HepG2 (cell line): ENCODE results near the gene TGIF1. TPM values are rescaled to one million over a fixed set of nuclear protein-coding genes. Genes with fewer than 3 reads are reported as not detected.

Source experiments
- ARID5B ChIP-seq: IDR thresholded peaks from 2 replicates; pipeline ENCODE4 v1.4.0; 2020; ENCODE audit warnings: mild to moderate bottlenecking, missing genetic modification reagents
- CENPT ChIP-seq: sonication (generic); formaldehyde crosslinking; IDR thresholded peaks from 2 replicates; pipeline ENCODE4 v1.8.0; 2022; ENCODE audit warnings: low read depth, mild to moderate bottlenecking, moderate library complexity, missing genetic modification reagents
- FOXM1 ChIP-seq: sonication (generic); formaldehyde crosslinking; IDR thresholded peaks from 2 replicates; pipeline ENCODE4 v1.5.0; 2020; ENCODE audit warnings: missing genetic modification reagents
- HNF4A ChIP-seq: sonication (generic); formaldehyde crosslinking; IDR thresholded peaks from 2 replicates; pipeline ENCODE4 v1.4.0; 2020; ENCODE audit warnings: missing genetic modification reagents
- HNRNPL ChIP-seq: fragments of 200-400 bp; formaldehyde crosslinking; IDR thresholded peaks from 2 replicates; pipeline ENCODE4 v1.6.1; 2017; ENCODE audit warnings: mild to moderate bottlenecking, low read depth, low read length
- NFKB2 ChIP-seq: sonication (generic); formaldehyde crosslinking; IDR thresholded peaks from 2 replicates; pipeline ENCODE4 v1.4.0; 2020; ENCODE audit warnings: missing genetic modification reagents, borderline replicate concordance
- NRL ChIP-seq: sonication (generic); formaldehyde crosslinking; IDR thresholded peaks from 2 replicates; pipeline ENCODE4 v1.5.0; 2020; ENCODE audit warnings: missing genetic modification reagents, mild to moderate bottlenecking, moderate library complexity, borderline replicate concordance
- PREB ChIP-seq: sonication (generic); formaldehyde crosslinking; IDR thresholded peaks from 2 replicates; pipeline ENCODE4 v1.4.0; 2020; ENCODE audit warnings: missing genetic modification reagents
- RELA ChIP-seq: sonication (generic); formaldehyde crosslinking; IDR thresholded peaks from 2 replicates; pipeline ENCODE4 v1.4.0; 2020; ENCODE audit warnings: missing genetic modification reagents
- TRAFD1 ChIP-seq: sonication (generic); formaldehyde crosslinking; IDR thresholded peaks from 2 replicates; pipeline ENCODE4 v1.5.1; 2020; ENCODE audit warnings: missing genetic modification reagents, mild to moderate bottlenecking, borderline replicate concordance
- ZBTB37 ChIP-seq: sonication (generic); formaldehyde crosslinking; IDR thresholded peaks from 2 replicates; pipeline ENCODE4 v1.4.0; 2020; ENCODE audit warnings: mild to moderate bottlenecking, missing genetic modification reagents
- ZBTB42 ChIP-seq: sonication (generic); formaldehyde crosslinking; IDR thresholded peaks from 2 replicates; pipeline ENCODE4 v1.5.0; 2020; ENCODE audit warnings: mild to moderate bottlenecking, missing genetic modification reagents
- ZIK1 ChIP-seq: sonication (generic); formaldehyde crosslinking; IDR thresholded peaks from 2 replicates; pipeline ENCODE4 v1.5.0; 2020; ENCODE audit warnings: mild to moderate bottlenecking, low read depth, missing genetic modification reagents, borderline replicate concordance
- ZNF251 ChIP-seq: sonication (generic); formaldehyde crosslinking; IDR thresholded peaks from 2 replicates; pipeline ENCODE4 v1.9.0; 2021; ENCODE audit warnings: mild to moderate bottlenecking, missing genetic modification reagents
- ZSCAN22 ChIP-seq: sonication (generic); formaldehyde crosslinking; IDR thresholded peaks from 2 replicates; pipeline ENCODE4 v1.4.0; 2020; ENCODE audit warnings: mild to moderate bottlenecking, missing genetic modification reagents
- polyA plus RNA-seq, 8 experiments: library from polyadenylated mRNA; depleted of rRNA in 3 of 8; stranded (reverse) in 7 of 8; unstranded in 1 of 8; fragments of >200 nt; fragmentation: Illumina TruSeq in 4 of 8; extraction: Trizol in 4 of 8; gene quantifications; 2 replicates each; pipeline versions ENCODE4 v1.2.1 to v1.2.3, GENCODE V29; 2011 to 2016; ENCODE audit warnings: low read depth in 4 of 8, missing spikeins in 1 of 8, mixed read lengths in 1 of 8; ENCODE audit not compliant: insufficient read depth in 1 of 8
- total RNA-seq, 5 experiments: library from RNA; depleted of rRNA; stranded (reverse); fragments of >200 nt; fragmentation: Illumina TruSeq; extraction: Trizol; gene quantifications; 2 replicates each; pipeline ENCODE4 v1.2.3, GENCODE V29; 2016; ENCODE audit warnings: low read depth in 1 of 5

TGIF1 gene
- total and polyA plus RNA-seq, 2 of the 13 experiments (the other 11 are each of a cell fraction or from before 2014, with no cell fraction given): 50.0 to 76.1 TPM

- TF ChIP-seq ARID5B (peak; percentile 87), TRAFD1 (no peak), ZSCAN22 (CRISPR knock-in tag) (no peak), ZNF251 (CRISPR knock-in tag) (no peak), HNRNPL (peak; percentile 71; the same call in 1 of the 2 replicates), HNF4A (CRISPR knock-in tag) (peak; percentile 12), PREB (CRISPR knock-in tag) (no peak), ZIK1 (no peak), ZBTB37 (CRISPR knock-in tag) (no peak), NFKB2 (CRISPR knock-in tag) (peak; percentile 65; the same call in 1 of the 2 replicates), FOXM1 (no peak; the same call in 1 of the 2 replicates), ZBTB42 (CRISPR knock-in tag) (peak; percentile 100), RELA (CRISPR knock-in tag) (no peak), NRL (no peak), CENPT (CRISPR knock-in tag) (no peak)
Observed at GRCh38 chr18:3447895-3448837, 1.8 kb upstream of the TGIF1 start (continued).
